ENCODE measurements around the gene TLR9.
"Not testable (repeated sequence)": the region's sequence is repeated elsewhere in the genome, so short reads cannot be mapped to it uniquely, and the experiment has no call there.

The TLR9 gene

DNA sequence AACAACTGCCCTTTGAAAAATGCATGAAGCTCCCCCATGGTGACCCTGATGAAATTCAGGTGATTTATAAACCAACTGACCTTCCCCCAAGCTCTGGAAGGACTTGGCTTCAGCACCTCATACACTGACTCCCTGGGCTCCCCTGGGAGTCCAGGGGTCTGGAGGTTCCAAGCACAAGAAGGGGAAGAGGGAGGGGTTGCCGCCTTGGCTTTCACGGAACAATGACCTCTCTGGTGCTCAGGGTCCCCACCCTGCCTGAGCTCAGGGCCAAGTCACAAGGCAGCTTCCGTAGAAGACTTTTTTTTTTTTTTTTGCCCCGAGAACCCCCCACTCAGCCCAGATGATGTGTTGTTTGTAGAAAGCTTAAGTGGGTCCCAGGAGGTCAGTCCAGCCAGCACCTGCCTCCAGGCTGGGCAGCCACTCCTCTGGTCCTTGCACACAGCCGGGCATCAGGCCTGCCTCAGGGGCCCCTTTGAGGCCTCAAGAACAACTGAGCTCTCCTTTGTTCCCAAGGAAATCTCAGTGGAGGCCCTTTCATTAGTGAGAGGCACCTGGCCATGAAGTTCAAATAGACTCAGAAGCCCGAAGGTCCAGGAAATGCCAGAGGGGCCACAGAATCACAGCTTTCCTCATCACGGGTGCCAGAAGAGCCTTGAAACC, 41.5 kb downstream of the TLR9 start:
- FAIRE-seq (no peak), DNase-seq (ENCODE audit: insufficient read length) (no peak)

DNA sequence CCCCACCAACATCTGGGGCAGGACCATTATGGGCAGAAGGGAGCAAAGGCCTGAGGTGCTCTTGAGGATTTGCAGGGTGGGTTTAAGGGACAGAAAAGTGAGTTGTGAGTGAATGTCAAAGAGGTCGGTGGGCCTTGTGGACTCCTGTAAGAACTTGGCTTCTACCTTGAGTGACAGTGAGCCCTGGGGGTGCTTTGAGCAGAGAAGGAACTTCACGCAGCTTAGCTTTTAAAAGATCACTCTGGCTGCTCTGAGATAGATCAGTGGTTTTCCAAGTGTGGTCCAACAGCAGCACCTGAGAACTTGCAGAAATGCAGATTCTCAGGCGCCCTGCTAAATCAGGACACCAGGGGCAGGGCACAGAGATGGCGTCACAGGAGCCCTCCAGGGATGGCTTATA, 42.8 kb downstream of the TLR9 start:
- DNase-seq (ENCODE audit: insufficient read length) (no peak), FAIRE-seq (no peak)
- no peak for TF ChIP-seq POLR2A (IDR thresholded peaks at IDR 0.05; ENCODE audit: low read depth, low read length)

More for the DNA sequence above, 41.5 kb downstream of the TLR9 start:
- TF ChIP-seq TAF1 (IDR thresholded peaks at IDR 0.05; ENCODE audit: borderline replicate concordance, low read depth, low read length) (no peak), POLR2AphosphoS5 (IDR thresholded peaks at IDR 0.05; ENCODE audit: low read depth, low read length) (no peak)

DNA sequence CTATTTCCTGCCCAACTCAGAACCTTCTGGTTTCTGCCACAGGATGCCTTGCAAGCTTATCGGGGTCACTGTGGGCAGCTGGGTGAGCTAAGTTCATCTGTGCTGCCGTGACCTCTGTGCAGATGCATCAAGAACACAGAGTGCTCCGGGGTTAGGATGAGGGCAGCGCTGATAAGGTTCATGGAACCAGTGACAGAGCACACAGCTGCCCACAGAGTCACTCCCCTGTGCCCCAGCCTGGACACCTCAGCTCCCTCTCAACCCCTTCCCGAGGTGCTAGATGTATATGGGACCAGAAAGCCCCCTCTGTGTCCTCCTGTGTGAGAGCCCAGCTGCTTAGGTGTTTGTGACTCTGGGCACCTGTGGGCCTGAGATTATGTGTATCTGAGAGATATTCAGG, 43.2 kb downstream of the TLR9 start:
- FAIRE-seq: no peak
- DNase-seq (ENCODE audit: insufficient read length): no peak
- TF ChIP-seq TAF1 (IDR thresholded peaks at IDR 0.05; ENCODE audit: borderline replicate concordance, low read depth, low read length): no peak
- no peak for TF ChIP-seq POLR2AphosphoS5 (IDR thresholded peaks at IDR 0.05; ENCODE audit: low read depth, low read length)
- TF ChIP-seq POLR2A (IDR thresholded peaks at IDR 0.05; ENCODE audit: low read depth, low read length): no peak

DNA sequence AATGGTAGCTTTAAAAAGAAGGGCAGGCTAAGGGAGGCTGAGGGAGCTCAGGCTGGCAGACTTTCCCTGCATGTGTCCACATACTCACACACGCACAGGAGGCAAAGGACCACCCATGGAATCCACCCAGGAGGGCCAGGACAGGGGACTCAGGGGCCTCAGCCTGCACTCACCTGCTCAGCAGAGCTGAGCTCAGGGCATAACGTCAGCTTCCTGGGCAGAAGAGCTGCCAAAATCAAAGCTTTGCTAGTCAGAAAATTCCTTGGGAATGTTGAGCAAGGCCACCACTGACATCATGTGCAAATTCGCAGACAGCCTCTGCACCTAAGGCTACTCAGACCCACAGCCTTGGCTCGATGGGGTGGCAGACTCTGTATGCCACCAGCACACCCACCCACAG, 43.9 kb downstream of the TLR9 start:
- no peak for FAIRE-seq
- no peak for TF ChIP-seq POLR2A (IDR thresholded peaks at IDR 0.05; ENCODE audit: low read depth, low read length)
- DNase-seq (ENCODE audit: insufficient read length): no peak

DNA sequence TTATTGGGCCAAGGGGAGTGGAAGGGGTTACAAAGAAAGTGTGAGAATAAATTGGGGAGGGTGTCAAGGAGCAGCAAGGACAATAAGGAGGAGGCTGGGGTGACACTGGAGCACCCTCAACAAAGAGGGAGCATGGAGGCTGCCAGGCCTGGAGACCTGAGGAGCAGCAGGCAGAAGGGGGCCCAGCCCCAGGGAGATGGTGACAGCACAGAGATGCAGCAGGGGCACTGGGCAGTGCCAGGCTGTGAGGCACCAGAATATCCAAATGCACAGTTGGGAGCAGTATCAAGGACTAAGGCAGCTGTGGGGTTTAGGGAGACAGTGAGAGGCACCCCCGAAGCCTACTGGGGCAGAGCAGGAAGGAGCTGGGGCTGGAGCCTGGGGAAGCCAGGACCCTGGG, 46.9 kb downstream of the TLR9 start:
- DNase-seq (ENCODE audit: insufficient read length) (no peak), FAIRE-seq (no peak)
- TF ChIP-seq TAF1 (IDR thresholded peaks at IDR 0.05; ENCODE audit: borderline replicate concordance, low read depth, low read length) (no peak), POLR2A (IDR thresholded peaks at IDR 0.05; ENCODE audit: low read depth, low read length) (no peak), POLR2AphosphoS5 (IDR thresholded peaks at IDR 0.05; ENCODE audit: low read depth, low read length) (no peak)

DNA sequence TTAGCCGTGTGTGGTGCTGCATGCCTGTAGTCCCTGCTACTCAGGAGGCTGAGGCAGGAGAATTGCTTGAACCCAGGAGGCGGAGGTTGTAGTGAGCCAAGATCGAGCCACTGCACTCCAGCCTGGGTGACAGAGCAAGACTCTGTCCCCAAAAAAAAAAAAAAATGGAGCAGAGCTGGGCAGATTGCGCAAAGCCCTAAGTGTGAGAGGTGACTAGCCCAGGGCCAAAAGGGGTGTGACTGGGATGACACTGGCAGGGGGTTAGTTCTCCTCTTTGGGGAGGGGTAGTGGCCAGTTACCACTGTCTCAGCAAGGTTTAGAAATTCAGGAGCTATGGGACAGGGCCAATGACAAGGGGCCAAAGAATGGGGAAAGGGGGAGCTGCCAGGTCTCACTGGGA, 47.3 kb downstream of the TLR9 start:
- FAIRE-seq; DNase-seq (ENCODE audit: insufficient read length): not testable (repeated sequence)

DNA sequence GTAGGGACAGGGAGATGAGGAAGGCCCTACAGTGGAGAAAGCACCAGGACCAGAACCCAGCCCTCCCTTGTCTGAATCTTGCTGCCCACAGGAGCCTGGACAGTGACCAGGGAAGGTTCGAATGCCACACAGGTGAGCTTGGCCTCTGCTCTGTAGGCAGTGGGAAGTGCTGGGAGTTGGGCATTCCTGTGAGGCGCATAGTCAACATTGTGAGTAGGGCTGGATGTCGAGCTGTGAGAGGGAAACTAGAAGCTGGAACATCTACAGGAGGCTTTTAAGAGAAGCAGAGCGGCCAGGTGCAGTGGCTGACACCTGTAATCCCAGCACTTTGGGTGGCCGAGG, 47.8 kb downstream of the TLR9 start:
- TF ChIP-seq TAF1 (IDR thresholded peaks at IDR 0.05; ENCODE audit: borderline replicate concordance, low read depth, low read length) (no peak), POLR2A (IDR thresholded peaks at IDR 0.05; ENCODE audit: low read depth, low read length) (no peak), POLR2AphosphoS5 (IDR thresholded peaks at IDR 0.05; ENCODE audit: low read depth, low read length) (no peak)
- FAIRE-seq: no peak

DNA sequence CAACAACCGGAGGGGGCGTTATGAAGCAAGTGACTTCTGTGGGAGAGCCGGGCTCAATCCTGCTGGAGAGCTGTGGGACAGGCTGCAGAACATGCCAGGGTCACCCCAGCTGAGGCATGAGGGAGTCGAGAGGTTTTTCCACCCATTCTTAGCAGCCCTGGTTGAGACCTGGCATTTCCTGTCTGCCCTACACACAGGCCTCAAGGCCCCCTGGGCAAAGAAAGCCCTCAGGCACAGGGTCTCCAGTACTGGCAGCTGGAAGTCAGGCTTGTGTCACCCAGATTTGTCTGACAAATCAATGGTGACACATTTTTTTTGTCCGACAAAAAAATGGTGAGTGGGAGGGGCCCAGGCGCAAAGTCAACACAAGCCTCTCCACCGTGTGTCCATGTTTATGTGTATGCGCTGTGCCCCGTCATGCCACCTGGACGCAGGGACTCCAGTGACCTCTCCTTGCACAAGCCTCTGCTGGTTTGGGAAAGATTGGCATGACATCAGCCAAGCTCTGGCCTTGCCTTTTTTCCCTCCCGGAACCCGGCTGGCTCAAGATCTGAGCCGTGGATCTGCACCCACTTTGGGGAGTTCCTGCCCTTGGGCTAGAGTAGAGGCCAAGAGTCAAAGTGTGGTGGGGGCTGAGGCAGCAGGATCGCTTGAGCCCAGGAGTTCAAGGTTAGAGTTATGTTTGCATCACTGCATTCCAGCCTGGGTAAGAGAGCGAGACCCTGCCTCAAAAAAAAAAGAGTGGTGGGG, 48.3 kb downstream of the TLR9 start:
- DNase-seq (ENCODE audit: insufficient read length): no peak
- TF ChIP-seq POLR2A (IDR thresholded peaks at IDR 0.05; ENCODE audit: low read depth, low read length) (no peak), POLR2AphosphoS5 (IDR thresholded peaks at IDR 0.05; ENCODE audit: low read depth, low read length) (no peak), TAF1 (IDR thresholded peaks at IDR 0.05; ENCODE audit: borderline replicate concordance, low read depth, low read length) (no peak)
- FAIRE-seq: no peak

More for the DNA sequence above, 47.8 kb downstream of the TLR9 start:
- DNase-seq (ENCODE audit: insufficient read length): no peak

DNA sequence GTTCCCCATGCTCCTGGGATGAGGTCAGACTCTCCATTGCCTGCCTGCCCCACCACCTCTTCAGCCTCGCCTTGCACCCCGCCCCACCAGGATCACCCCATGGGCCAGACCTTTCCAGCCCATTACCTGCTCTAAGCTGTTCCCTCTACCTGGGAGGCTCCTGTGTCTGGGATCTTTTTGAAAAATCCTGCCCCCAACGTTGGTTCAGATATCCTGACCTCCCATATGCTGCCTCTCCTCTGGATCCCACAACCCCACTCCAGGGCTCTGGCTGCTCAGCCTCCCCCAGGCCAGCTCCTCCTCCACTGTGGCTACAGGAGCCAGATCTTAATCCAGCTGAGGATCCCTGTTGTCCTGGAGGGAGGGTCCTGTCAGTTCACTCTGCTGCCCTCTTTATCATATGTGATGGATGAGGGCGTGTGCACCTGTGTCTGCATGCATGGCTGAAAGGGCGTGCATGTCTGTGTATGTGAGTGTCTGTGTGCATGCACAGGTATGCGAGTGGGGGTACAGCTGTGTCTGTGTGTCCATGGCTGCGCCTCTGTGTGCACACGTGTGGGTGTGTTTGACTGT, 49.2 kb downstream of the TLR9 start:
- no peak for DNase-seq (ENCODE audit: insufficient read length)
- no peak for FAIRE-seq
- TF ChIP-seq TAF1 (IDR thresholded peaks at IDR 0.05; ENCODE audit: borderline replicate concordance, low read depth, low read length) (no peak), POLR2AphosphoS5 (IDR thresholded peaks at IDR 0.05; ENCODE audit: low read depth, low read length) (no peak), POLR2A (IDR thresholded peaks at IDR 0.05; ENCODE audit: low read depth, low read length) (no peak)

DNA sequence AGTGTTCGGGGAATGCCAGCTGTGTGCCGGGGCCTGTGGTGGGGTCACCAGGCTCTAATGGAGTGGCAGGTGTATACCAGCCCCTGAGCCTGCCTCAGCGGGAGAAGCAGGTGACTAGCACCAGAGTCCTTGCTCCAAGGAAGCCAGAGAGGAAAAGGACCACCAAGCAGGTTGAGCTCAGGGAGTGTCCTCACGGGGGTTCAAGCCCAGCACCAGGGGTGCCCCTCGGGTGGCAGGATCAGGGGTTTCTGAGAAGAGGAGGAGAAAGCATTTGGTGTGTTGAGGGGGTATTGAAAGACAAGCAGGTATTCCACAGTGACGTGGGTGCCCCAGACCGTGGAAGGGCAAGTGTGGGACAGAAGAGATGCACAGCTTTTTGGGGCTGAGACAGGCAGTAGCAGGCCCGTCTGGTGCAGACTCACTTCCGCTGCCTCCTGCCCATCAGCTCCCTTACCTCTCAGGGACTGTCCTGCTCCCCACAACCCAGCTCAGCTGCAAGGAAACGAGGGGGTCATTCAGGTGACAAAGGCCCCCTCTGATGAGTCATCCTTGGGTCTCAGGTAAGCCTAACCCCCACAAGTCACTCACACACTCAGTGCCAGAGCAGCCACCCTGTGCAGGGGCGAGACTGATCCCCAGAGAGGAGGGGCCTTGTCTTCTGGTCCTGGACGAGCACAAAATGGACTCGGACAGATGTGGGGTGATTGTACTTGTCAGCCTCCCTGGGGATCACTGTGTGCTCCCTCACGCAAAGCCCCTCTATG, 49.8 kb downstream of the TLR9 start:
- no peak for DNase-seq (ENCODE audit: insufficient read length)
- FAIRE-seq: no peak
- TF ChIP-seq TAF1 (IDR thresholded peaks at IDR 0.05; ENCODE audit: borderline replicate concordance, low read depth, low read length) (no peak), POLR2AphosphoS5 (IDR thresholded peaks at IDR 0.05; ENCODE audit: low read depth, low read length) (no peak), POLR2A (IDR thresholded peaks at IDR 0.05; ENCODE audit: low read depth, low read length) (no peak)

DNA sequence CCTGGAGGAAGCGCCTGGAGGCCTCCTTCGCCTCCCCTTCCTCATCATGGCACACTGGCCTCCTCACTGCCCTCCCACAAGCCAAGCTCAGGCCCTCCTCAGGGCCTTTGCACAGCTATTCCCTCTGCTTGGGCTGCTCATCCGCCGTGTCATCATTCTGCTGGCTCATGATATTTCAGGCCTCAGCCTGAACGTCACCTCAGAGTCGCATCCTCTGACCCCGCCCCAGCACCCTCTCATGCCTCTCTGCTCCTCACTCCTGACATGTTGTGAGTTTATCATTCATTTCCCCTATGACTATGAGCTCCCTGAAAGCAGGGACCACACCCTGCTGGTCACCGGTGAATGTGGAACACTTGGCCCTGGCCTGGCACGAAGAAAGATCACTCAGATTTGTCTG, 50.5 kb downstream of the TLR9 start:
- DNase-seq (ENCODE audit: insufficient read length): no peak
- no peak for TF ChIP-seq POLR2AphosphoS5 (IDR thresholded peaks at IDR 0.05; ENCODE audit: low read depth, low read length)
- no peak for TF ChIP-seq POLR2A (IDR thresholded peaks at IDR 0.05; ENCODE audit: low read depth, low read length)
- no peak for TF ChIP-seq TAF1 (IDR thresholded peaks at IDR 0.05; ENCODE audit: borderline replicate concordance, low read depth, low read length)
- FAIRE-seq: no peak

DNA sequence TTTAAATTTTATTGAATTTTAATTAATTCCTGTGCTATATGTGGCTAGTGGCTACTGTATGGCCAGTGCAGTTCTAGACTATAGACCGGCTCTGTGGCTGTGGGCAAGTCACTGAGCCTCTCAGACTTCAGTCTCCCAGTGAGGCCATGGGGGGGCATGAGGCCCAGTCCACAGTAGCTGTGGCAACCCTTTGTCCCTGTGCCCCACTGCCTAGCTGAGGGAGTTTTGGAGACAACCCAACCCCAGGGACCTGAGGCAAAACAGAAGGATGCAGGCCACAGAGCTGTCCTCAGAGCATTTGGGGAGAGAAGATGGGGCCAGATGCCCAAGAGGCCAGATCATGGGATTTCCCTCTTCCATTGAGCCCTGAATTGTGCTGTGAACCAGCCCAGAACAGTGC, 52.3 kb downstream of the TLR9 start:
- no peak for DNase-seq (ENCODE audit: insufficient read length)
- no peak for TF ChIP-seq TAF1 (IDR thresholded peaks at IDR 0.05; ENCODE audit: borderline replicate concordance, low read depth, low read length)
- no peak for TF ChIP-seq POLR2AphosphoS5 (IDR thresholded peaks at IDR 0.05; ENCODE audit: low read depth, low read length)
- TF ChIP-seq POLR2A (IDR thresholded peaks at IDR 0.05; ENCODE audit: low read depth, low read length): no peak
- no peak for FAIRE-seq

Data from GM12892 (cell line).